ENCODE data around the gene POLG.
"Not testable (repeated sequence)": the region's sequence is repeated elsewhere in the genome, so short reads cannot be mapped to it uniquely, and the experiment has no call there.

The POLG gene

DNA sequence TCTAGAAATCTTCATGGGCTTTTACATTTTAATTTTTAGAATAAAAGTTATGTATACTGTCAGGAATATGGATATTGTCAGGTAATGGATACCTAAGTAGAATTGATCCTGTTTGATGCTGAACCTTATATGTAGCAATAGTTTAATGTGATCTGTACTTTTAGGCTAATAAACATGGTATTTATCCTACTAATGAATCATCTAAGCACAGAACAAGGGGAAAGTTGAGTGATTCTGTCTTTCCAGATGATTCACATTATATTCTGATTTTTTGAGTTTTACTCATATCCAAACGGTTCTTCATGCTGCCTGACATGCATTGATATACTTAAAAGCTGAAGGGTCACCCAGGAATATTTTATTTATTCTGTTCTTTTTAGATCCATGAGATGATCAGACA, 56.3 kb downstream of the POLG start:
- DNase-seq (ENCODE audit: low spot score), result no peak

GRCh38 chr15:89277281-89277680, 57.3 kb downstream of the POLG start:
- not testable (repeated sequence) for DNase-seq (ENCODE audit: low spot score)

All from NAMALWA (cell line).